T-helper 2 cell treated with Interferon-gamma antibody and Interleukin-4, amounts not matched to agents 5 μg/mL and 100 μg/mL, for 36 hours (primary cell): Measurements from ENCODE around the gene SULT2B1.

Experiments
- DNase-seq: peaks from one replicate; pipeline ENCODE4 v3.0.0; 2021; ENCODE audit warnings: low spot score
- H3K27ac Mint-ChIP-seq: one replicate; pipeline ENCODE4 v1.8.0; 2021; ENCODE audit warnings: mild to moderate bottlenecking, mixed read lengths
- H3K27me3 Mint-ChIP-seq: one replicate; pipeline ENCODE4 v1.8.0; 2021; ENCODE audit warnings: low read depth, mixed read lengths
- H3K36me3 Mint-ChIP-seq: one replicate; pipeline ENCODE4 v1.8.0; 2021; ENCODE audit warnings: low read depth, mixed read lengths
- H3K4me1 Mint-ChIP-seq: one replicate; pipeline ENCODE4 v1.8.0; 2021; ENCODE audit warnings: low read depth, mixed read lengths
- H3K4me3 Mint-ChIP-seq: one replicate; pipeline ENCODE4 v1.8.0; 2022; ENCODE audit warnings: mild to moderate bottlenecking, moderate library complexity, mixed read lengths
- H3K9me3 Mint-ChIP-seq: one replicate; pipeline ENCODE4 v1.8.0; 2021; ENCODE audit warnings: mixed read lengths

Gene SULT2B1

GRCh38 chr19:48541813-48542212, 10.2 kb upstream of the SULT2B1 start:
- H3K9me3 Mint-ChIP-seq: no peaks in the 10 kb centered on the region

DNA sequence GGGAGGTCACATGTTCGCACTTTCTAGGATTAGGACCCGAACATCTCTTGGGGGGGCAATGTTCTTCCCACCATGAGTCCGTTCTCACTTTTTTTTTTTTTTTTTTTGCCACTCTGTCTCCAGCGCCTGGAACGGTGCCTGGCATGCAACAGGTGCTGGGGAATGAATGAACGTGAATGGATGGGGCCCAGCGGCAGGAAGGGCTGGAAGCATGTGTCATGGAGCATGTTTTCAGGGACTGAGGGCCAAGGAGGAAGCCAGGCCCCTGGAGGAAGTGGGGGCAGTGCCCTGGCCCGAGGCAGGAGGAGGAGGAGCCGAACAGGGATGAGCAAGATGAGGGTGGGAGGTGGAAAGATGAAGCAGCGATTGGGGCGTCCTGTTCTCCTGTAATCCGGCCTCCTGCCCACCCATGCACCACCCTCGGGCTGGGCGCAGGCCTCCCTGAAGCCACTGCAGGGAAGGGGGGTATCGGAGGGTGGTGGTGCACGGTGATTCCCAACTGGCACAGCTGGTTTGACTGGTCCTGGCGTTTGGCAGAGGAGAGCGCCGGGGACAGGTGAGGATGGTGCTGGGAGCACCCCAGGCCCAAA, 8.8 kb upstream of the SULT2B1 start:
- Mint-ChIP-seq H3K27ac (no peak overlapping the region), H3K36me3 (no peaks in the 10 kb centered on the region), H3K4me3 (no peak overlapping the region), H3K27me3 (no peaks in the 10 kb centered on the region), H3K4me1 (no peaks in the 10 kb centered on the region), H3K9me3 (no peaks in the 10 kb centered on the region)
- DNase-seq: no peak

More at GRCh38 chr19:48541813-48542212, 10.2 kb upstream of the SULT2B1 start:
- Mint-ChIP-seq H3K27me3 (no peaks in the 10 kb centered on the region), H3K27ac (no peak overlapping the region), H3K4me1 (no peaks in the 10 kb centered on the region), H3K36me3 (no peaks in the 10 kb centered on the region), H3K4me3 (no peak overlapping the region)
- no peak for DNase-seq

GRCh38 chr19:48544856-48545750, 6.9 kb upstream of the SULT2B1 start:
- no peaks in the 10 kb centered on the region for H3K36me3 Mint-ChIP-seq
- H3K27me3 Mint-ChIP-seq: no peaks in the 10 kb centered on the region
- no peak for DNase-seq
- H3K4me1 Mint-ChIP-seq: no peaks in the 10 kb centered on the region
- H3K4me3 Mint-ChIP-seq: no peak overlapping the region
- H3K27ac Mint-ChIP-seq: no peak overlapping the region
- H3K9me3 Mint-ChIP-seq: no peaks in the 10 kb centered on the region

GRCh38 chr19:48547722-48548121, 4.2 kb upstream of the SULT2B1 start:
- no peaks in the 10 kb centered on the region for H3K4me1 Mint-ChIP-seq

DNA sequence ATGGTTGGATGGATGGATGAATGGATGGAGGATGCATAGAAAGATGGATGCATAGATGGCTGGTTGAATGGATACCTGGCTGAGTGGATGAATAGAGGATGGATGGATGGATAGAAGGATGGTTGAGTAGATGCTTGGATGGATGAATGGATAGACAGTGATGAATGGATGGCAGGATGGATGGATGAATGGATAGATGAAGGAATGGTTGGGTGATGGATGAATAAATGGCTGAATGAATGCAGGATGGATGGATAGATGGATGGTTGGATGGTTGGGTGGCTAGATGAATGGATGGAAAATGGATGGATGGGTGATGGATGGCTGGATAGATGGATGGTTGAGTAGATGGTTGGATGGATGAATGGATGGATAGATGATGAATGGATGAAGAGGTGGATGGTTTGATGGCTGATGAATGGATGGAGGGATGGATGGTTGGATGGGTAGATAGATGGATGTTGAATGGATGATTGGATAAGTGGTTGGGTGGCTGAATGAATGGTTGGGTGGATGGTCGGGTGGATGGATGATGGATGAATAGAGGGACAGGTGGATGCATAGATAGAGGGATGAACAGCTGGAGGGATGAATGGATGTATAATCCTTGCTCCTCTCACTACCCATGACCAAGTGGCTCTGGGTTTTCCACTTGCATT, 3.6 kb upstream of the SULT2B1 start:
- H3K36me3 Mint-ChIP-seq: no peaks in the 10 kb centered on the region
- H3K27ac Mint-ChIP-seq: no peak overlapping the region
- H3K27me3 Mint-ChIP-seq: no peaks in the 10 kb centered on the region
- no peaks in the 10 kb centered on the region for H3K9me3 Mint-ChIP-seq
- H3K4me1 Mint-ChIP-seq: no peaks in the 10 kb centered on the region
- no peak for DNase-seq
- H3K4me3 Mint-ChIP-seq: no peak overlapping the region

More at GRCh38 chr19:48547722-48548121, 4.2 kb upstream of the SULT2B1 start:
- Mint-ChIP-seq H3K36me3 (no peaks in the 10 kb centered on the region), H3K9me3 (no peaks in the 10 kb centered on the region), H3K27me3 (no peaks in the 10 kb centered on the region), H3K27ac (no peak overlapping the region), H3K4me3 (no peak overlapping the region)
- no peak for DNase-seq

- H3K4me1 Mint-ChIP-seq: no peaks in the 10 kb centered on the region
- no peak for DNase-seq
- H3K4me3 Mint-ChIP-seq: no peak overlapping the region
- no peaks in the 10 kb centered on the region for H3K36me3 Mint-ChIP-seq
- no peaks in the 10 kb centered on the region for H3K9me3 Mint-ChIP-seq
- H3K27ac Mint-ChIP-seq: no peak overlapping the region
- no peaks in the 10 kb centered on the region for H3K27me3 Mint-ChIP-seq
These were observed 2.6 kb upstream of the SULT2B1 start for GRCh38 chr19:48549380-48549779.

- no peak overlapping the region for H3K27ac Mint-ChIP-seq
- no peak overlapping the region for H3K4me3 Mint-ChIP-seq
- H3K9me3 Mint-ChIP-seq: no peaks in the 10 kb centered on the region
- H3K27me3 Mint-ChIP-seq: peaks cover 2% of the 10 kb centered on the region
- DNase-seq: no peak
- no peaks in the 10 kb centered on the region for H3K4me1 Mint-ChIP-seq
- no peaks in the 10 kb centered on the region for H3K36me3 Mint-ChIP-seq
These were observed 692 bp downstream of the SULT2B1 start for GRCh38 chr19:48552406-48553322.

- no peaks in the 10 kb centered on the region for H3K4me1 Mint-ChIP-seq
- peaks cover 5% of the 10 kb centered on the region for H3K27me3 Mint-ChIP-seq
- H3K27ac Mint-ChIP-seq: no peak overlapping the region
- no peaks in the 10 kb centered on the region for H3K9me3 Mint-ChIP-seq
- H3K4me3 Mint-ChIP-seq: no peak overlapping the region
- no peak for DNase-seq
- no peaks in the 10 kb centered on the region for H3K36me3 Mint-ChIP-seq
These were observed 1.9 kb downstream of the SULT2B1 start for GRCh38 chr19:48553676-48554384.

DNA sequence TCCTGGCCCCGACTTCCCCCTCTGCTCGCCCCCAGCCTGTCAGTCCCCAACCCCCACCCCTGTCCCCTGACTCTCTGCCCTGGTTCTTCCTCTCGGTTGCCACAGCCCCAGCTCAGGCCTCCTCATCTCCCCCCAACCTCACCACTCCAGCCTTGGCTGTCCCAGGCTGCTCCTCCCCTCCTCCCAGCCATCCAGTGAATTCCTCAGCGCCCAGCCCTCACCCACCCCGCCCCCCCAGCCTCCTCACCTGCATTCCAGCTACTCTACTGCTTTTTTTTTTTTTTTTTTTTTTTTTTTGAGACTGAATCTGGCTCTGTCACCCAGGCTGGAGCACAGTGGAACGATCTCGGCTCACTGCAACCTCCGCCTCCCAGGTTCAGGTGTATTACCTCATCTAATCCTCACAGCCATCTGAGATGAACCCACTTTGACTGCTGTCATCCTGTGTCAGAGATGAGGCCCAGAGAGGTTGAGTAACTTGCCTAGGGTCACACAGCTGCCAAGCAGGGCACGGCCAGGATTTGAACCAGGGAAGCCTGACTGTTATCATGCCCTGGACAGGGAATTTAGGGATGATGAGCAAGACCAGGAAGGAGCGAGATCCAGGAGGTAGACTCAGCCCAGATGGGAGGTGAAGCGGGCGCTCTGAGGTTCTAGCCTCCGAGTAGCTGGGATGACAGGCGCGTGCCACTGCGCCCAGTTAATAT, 2.6 kb downstream of the SULT2B1 start:
- Mint-ChIP-seq H3K4me1 (no peaks in the 10 kb centered on the region), H3K9me3 (no peaks in the 10 kb centered on the region), H3K27me3 (peaks cover 5% of the 10 kb centered on the region), H3K27ac (no peak overlapping the region), H3K4me3 (no peak overlapping the region), H3K36me3 (no peaks in the 10 kb centered on the region)
- DNase-seq: no peak

DNA sequence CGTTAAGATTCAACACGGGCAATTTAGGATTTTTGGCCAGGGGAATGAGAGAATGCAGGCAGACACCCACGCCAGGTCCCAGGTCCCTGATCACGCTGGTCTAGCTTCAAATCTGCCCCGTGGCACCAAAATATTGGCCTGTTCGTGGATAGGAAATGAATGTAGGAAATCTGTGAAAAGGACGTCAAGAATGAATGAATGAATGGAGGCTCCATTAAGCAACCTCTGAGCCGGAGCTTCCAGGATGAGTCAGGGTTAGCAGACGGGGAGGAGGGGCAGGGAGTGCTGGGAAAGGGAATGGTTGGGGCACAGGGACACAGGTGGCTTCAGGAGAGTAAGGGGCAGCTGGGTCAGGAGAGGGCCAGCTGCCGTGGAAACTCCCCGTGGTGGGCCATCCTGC, 4.2 kb downstream of the SULT2B1 start:
- no peak for DNase-seq
- H3K27me3 Mint-ChIP-seq: peaks cover 5% of the 10 kb centered on the region
- H3K36me3 Mint-ChIP-seq: no peaks in the 10 kb centered on the region
- H3K4me3 Mint-ChIP-seq: no peak overlapping the region
- no peak overlapping the region for H3K27ac Mint-ChIP-seq
- H3K4me1 Mint-ChIP-seq: no peaks in the 10 kb centered on the region
- H3K9me3 Mint-ChIP-seq: no peaks in the 10 kb centered on the region

DNA sequence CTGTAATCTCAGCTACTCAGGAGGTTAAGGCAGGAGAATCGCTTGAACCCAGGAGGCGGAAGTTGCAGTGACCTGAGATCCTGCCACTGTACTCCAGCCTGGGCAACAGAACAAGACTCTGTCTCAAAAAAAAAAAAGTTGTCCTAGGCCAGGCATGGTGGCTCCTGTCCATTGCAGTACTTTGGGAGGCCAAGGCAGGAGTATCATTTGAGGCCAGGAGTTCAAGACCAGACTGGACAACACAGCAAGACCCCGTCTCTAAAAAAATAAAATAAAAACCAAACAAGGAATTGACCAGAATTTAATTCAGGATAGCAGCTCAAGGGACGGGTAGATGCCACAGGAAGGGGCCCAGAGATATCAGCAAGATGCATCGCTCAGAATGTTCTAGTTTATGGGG, 4.9 kb downstream of the SULT2B1 start:
- no peaks in the 10 kb centered on the region for H3K36me3 Mint-ChIP-seq
- H3K9me3 Mint-ChIP-seq: no peaks in the 10 kb centered on the region
- H3K4me3 Mint-ChIP-seq: no peak overlapping the region
- peaks cover 5% of the 10 kb centered on the region for H3K27me3 Mint-ChIP-seq
- no peak for DNase-seq
- no peaks in the 10 kb centered on the region for H3K4me1 Mint-ChIP-seq
- no peak overlapping the region for H3K27ac Mint-ChIP-seq

DNA sequence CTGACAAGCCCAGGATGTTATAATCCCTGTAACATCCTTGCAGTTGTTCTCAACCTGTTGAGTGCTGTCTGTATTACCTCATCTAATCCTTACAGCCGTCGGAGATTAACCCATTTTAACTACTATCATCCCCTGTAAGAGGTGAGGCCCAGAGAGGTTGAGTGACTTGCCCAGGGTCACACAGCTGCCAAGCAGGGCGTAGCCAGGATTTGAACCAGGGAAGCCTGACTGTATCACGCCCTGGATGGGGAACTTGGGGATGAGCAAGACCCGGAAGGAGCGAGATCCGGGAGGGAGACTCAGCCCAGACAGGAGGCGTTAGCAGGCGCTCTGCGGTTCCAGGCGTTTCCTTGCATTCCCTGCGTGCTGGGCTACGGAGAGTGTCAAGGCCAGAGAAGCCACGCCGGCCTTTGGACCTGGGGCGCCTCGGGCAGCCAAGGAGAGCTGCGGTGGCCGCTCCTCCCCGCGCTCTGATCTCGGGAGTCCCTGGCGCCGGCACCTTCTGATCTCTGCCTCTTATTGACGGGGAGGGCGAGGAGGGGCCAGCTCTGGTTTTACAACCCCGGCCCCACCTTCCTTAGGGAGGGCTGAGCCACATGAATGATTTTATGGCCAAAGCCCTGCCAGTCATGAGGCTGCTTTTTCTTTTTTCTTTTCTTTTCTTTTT, 6.2 kb downstream of the SULT2B1 start:
- Mint-ChIP-seq H3K36me3 (no peaks in the 10 kb centered on the region), H3K27me3 (peaks cover 5% of the 10 kb centered on the region), H3K4me1 (no peaks in the 10 kb centered on the region), H3K27ac (no peak overlapping the region), H3K9me3 (no peaks in the 10 kb centered on the region), H3K4me3 (no peak overlapping the region)
- no peak for DNase-seq
